Fibroblast of skin of scalp (primary cell): Measurements from ENCODE around the gene EVPLL.
"Not testable (repeated sequence)": the region's sequence is repeated elsewhere in the genome, so short reads cannot be mapped to it uniquely, and the experiment has no call there.

ENCODE experiments used
- DNase-seq: peaks from one replicate; pipeline ENCODE4 v3.0.0-alpha.2; 2013

The EVPLL gene

GRCh38 chr17:18425593-18425992 is 48.0 kb downstream of the EVPLL start:
- not testable (repeated sequence) for DNase-seq

- not testable (repeated sequence) for DNase-seq
Measured at GRCh38 chr17:18426639-18427038, 49.1 kb downstream of the EVPLL start.

- not testable (repeated sequence) for DNase-seq
Measured at GRCh38 chr17:18432206-18432605, 54.6 kb downstream of the EVPLL start.
